Right cardiac atrium (tissue), 5 donors: ENCODE measurements around the gene NKX6-2. TPM values are rescaled to one million over a fixed set of nuclear protein-coding genes. Genes with fewer than 3 reads are reported as not detected.
"Not testable (repeated sequence)": the region's sequence is repeated elsewhere in the genome, so short reads cannot be mapped to it uniquely, and the experiment has no call there.

Source experiments
- ATAC-seq, 2 donors: fragments of 200-7000 bp; cut with Tn5 transposase; one replicate each; pipeline versions ENCODE4 v1.8.0 to v1.9.1; 2020; ENCODE audit warnings: moderate library complexity in 2 of 2, mild to moderate bottlenecking in 1 of 2
- DNase-seq, 3 donors: peaks; one replicate each; pipeline ENCODE4 v3.0.0-alpha.2; 2020
- H3K27ac ChIP-seq: one replicate; pipeline ENCODE4 v1.5.1; 2013; ENCODE audit warnings: mild to moderate bottlenecking, low read length, control low read depth, moderate library complexity
- H3K27me3 ChIP-seq: one replicate; pipeline ENCODE4 v1.6.1; 2013; ENCODE audit not compliant: control insufficient read depth, insufficient read depth
- H3K4me1 ChIP-seq: one replicate; pipeline ENCODE4 v1.6.1; 2013; ENCODE audit warnings: low read length; ENCODE audit not compliant: control insufficient read depth, insufficient read depth
- H3K4me3 ChIP-seq: one replicate; pipeline ENCODE4 v1.5.1; 2013; ENCODE audit warnings: low read length, control low read depth
- H3K9me3 ChIP-seq: one replicate; pipeline ENCODE4 v1.6.1; 2013; ENCODE audit warnings: low read length; ENCODE audit not compliant: control insufficient read depth
- WGBS: extraction: QIAGEN DNeasy Blood & Tissue Kit; methylation state at CpG from one replicate; pipeline ENCODE4 v1.1.7; 2013; 5-methylcytosine and 5-hydroxymethylcytosine counted together
- intact Hi-C, 4 donors: fragments of 100-400 bp; cut with DNase I; formaldehyde crosslinking; loops; one replicate each; pipeline versions ENCODE4 v1.11.0 to v1.14.0; 2022 to 2023
- polyA plus RNA-seq: library from polyadenylated mRNA; stranded (reverse); fragments of 200-250 nt; gene quantifications from one replicate; pipeline ENCODE4 v1.2.3, GENCODE V29; 2013
- total RNA-seq, 4 donors: library from RNA; stranded (reverse); fragmentation: NEBNext Ultra II Directional; extraction: Animal tissue kit (Norgen Biotek cat#: 25700); gene quantifications; one replicate each; pipeline ENCODE4 v1.2.1, GENCODE V29; 2021
- donor health status: healthy with polysubstance abuse.
- donor health status: DM: no; HTN: yes; CAD: no.
- donor health status: DM: no; HTN: no; CAD: no.
- donor health status: DM: no; HTN: yes; CAD: no; lungs with severe emphysema.
- donor health status: DM: yes; HTN: yes; CAD: no.

Gene NKX6-2
- total and polyA plus RNA-seq, 5 donors = 0.32 TPM; not detected in 4

GRCh38 chr10:132776821-132777220, 9.1 kb downstream of the NKX6-2 start:
- Histone ChIP-seq H3K9me3 (no peaks in the 10 kb centered on the region), H3K27ac (no peak overlapping the region), H3K4me3 (no peak overlapping the region), H3K4me1 (no peaks in the 10 kb centered on the region), H3K27me3 (no peaks in the 10 kb centered on the region)
- intact Hi-C loops = no loop called here
- ATAC-seq (no peak), DNase-seq (no peak)
- 91% methylated on average over 18 of the region's 18 CpGs for WGBS

- ATAC-seq (no peak), DNase-seq (no peak)
- Histone ChIP-seq H3K27me3 (no peaks in the 10 kb centered on the region), H3K9me3 (no peaks in the 10 kb centered on the region), H3K4me1 (no peaks in the 10 kb centered on the region), H3K27ac (no peak overlapping the region), H3K4me3 (no peak overlapping the region)
- WGBS = 96% methylated on average over 18 of the region's 18 CpGs
- intact Hi-C loops = no loop called here
Observed at GRCh38 chr10:132776186-132776585, 9.8 kb downstream of the NKX6-2 start.

GRCh38 chr10:132774902-132775863, 10.8 kb downstream of the NKX6-2 start:
- Histone ChIP-seq H3K27me3 (no peaks in the 10 kb centered on the region), H3K4me1 (no peaks in the 10 kb centered on the region), H3K27ac (no peak overlapping the region), H3K4me3 (no peak overlapping the region), H3K9me3 (no peaks in the 10 kb centered on the region)
- ATAC-seq = peak; percentile 23 to 29
- 79% methylated on average over 22 of the region's 22 CpGs for WGBS
- DNase-seq = no peak
- intact Hi-C loops = no loop called here

GRCh38 chr10:132774181-132774901, 11.6 kb downstream of the NKX6-2 start:
- H3K4me1 ChIP-seq = no peaks in the 10 kb centered on the region
- H3K27me3 ChIP-seq = no peaks in the 10 kb centered on the region
- no peaks in the 10 kb centered on the region for H3K9me3 ChIP-seq
- DNase-seq = no peak
- intact Hi-C loops = no loop called here
- 86% methylated on average over 29 of the region's 29 CpGs for WGBS
- no peak overlapping the region for H3K27ac ChIP-seq
- H3K4me3 ChIP-seq = no peak overlapping the region
- no peak for ATAC-seq

- H3K27ac ChIP-seq, H3K4me1 ChIP-seq, ATAC-seq, H3K27me3 ChIP-seq, H3K9me3 ChIP-seq, DNase-seq, intact Hi-C loops, H3K4me3 ChIP-seq: not testable (repeated sequence)
- WGBS = 96% methylated on average over 19 of the region's 25 CpGs
Observed at GRCh38 chr10:132772816-132773215, 13.1 kb downstream of the NKX6-2 start.

GRCh38 chr10:132770061-132771021, 15.6 kb downstream of the NKX6-2 start:
- DNase-seq (no peak), ATAC-seq (no peak)
- intact Hi-C loops = no loop called here
- no peaks in the 10 kb centered on the region for H3K9me3 ChIP-seq
- 97% methylated on average over 45 of the region's 45 CpGs for WGBS
- H3K4me3 ChIP-seq = no peak overlapping the region
- no peaks in the 10 kb centered on the region for H3K4me1 ChIP-seq
- H3K27ac ChIP-seq = no peak overlapping the region
- H3K27me3 ChIP-seq = no peaks in the 10 kb centered on the region

- no peak overlapping the region for H3K27ac ChIP-seq
- WGBS = 98% methylated on average over 41 of the region's 41 CpGs
- DNase-seq (no peak), ATAC-seq (no peak)
- H3K27me3 ChIP-seq = no peaks in the 10 kb centered on the region
- H3K4me3 ChIP-seq = no peak overlapping the region
- no peaks in the 10 kb centered on the region for H3K4me1 ChIP-seq
- intact Hi-C loops = no loop called here
- no peaks in the 10 kb centered on the region for H3K9me3 ChIP-seq
Observed at GRCh38 chr10:132768346-132769248, 17.4 kb downstream of the NKX6-2 start.

- ATAC-seq = no peak
- intact Hi-C loops = no loop called here
- H3K9me3 ChIP-seq = no peaks in the 10 kb centered on the region
- no peaks in the 10 kb centered on the region for H3K27me3 ChIP-seq
- H3K4me3 ChIP-seq = no peak overlapping the region
- DNase-seq = no peak
- H3K4me1 ChIP-seq = no peaks in the 10 kb centered on the region
- no peak overlapping the region for H3K27ac ChIP-seq
- 96% methylated on average over 13 of the region's 13 CpGs for WGBS
Observed at GRCh38 chr10:132766291-132766690, 19.7 kb downstream of the NKX6-2 start.

- Histone ChIP-seq H3K27ac (no peak overlapping the region), H3K9me3 (no peaks in the 10 kb centered on the region), H3K27me3 (no peaks in the 10 kb centered on the region), H3K4me3 (no peak overlapping the region), H3K4me1 (no peaks in the 10 kb centered on the region)
- ATAC-seq = no peak
- intact Hi-C loops = no loop called here
- DNase-seq = no peak
- 90% methylated on average over 11 of the region's 11 CpGs for WGBS
Observed at GRCh38 chr10:132765435-132765834, 20.5 kb downstream of the NKX6-2 start.

- no peak for ATAC-seq
- H3K4me1 ChIP-seq = no peaks in the 10 kb centered on the region
- intact Hi-C loops = no loop called here
- no peaks in the 10 kb centered on the region for H3K9me3 ChIP-seq
- no peak overlapping the region for H3K27ac ChIP-seq
- no peaks in the 10 kb centered on the region for H3K27me3 ChIP-seq
- no peak overlapping the region for H3K4me3 ChIP-seq
- 89% methylated on average over 11 of the region's 11 CpGs for WGBS
- DNase-seq = no peak
Observed at GRCh38 chr10:132764108-132764507, 21.8 kb downstream of the NKX6-2 start.
